Colonic mucosa (tissue), 4 donors: ENCODE measurements around the gene LOC128125822.

Source experiments
- DNase-seq: peaks from one replicate; pipeline ENCODE4 v3.0.0-alpha.2; 2020
- H3K27ac ChIP-seq: fragments of 200-600 bp; one replicate; pipeline ENCODE4 v1.8.0; 2021
- H3K27me3 ChIP-seq: fragments of 200-600 bp; one replicate; pipeline ENCODE4 v1.8.0; 2021
- H3K36me3 ChIP-seq: fragments of 200-600 bp; one replicate; pipeline ENCODE4 v1.8.0; 2021
- H3K4me1 ChIP-seq: fragments of 200-600 bp; one replicate; pipeline ENCODE4 v1.8.0; 2021; ENCODE audit warnings: mild to moderate bottlenecking
- H3K4me3 ChIP-seq: fragments of 200-600 bp; one replicate; pipeline ENCODE4 v1.8.0; 2021
- H3K9ac ChIP-seq, 2 donors: one replicate each; pipeline ENCODE4 v1.7.0; 2013; ENCODE audit warnings: control low read depth in 2 of 2, low read depth in 2 of 2, low read length in 2 of 2
- H3K9me3 ChIP-seq: fragments of 200-600 bp; one replicate; pipeline ENCODE4 v1.8.0; 2021
- CTCF ChIP-seq: fragments of 200-600 bp; IDR thresholded peaks from one replicate; pipeline ENCODE4 v1.8.0; 2022; ENCODE audit warnings: antibody characterized with exemption, mild to moderate bottlenecking
- intact Hi-C: fragments of 100-400 bp; cut with DNase I; formaldehyde crosslinking; loops from one replicate; pipeline ENCODE4 v1.14.1; 2022
- donor health status: healthy.
- donor health status: DM: no; HTN: no; CAD: no.
- donor health status: DM: no; HTN: no; CAD: no.

Gene LOC128125822

GRCh38 chr6:63527658-63528514 lies 44.4 kb upstream of the LOC128125822 start:
- Histone ChIP-seq H3K27ac (peak overlapping the region; percentile 53), H3K27me3 (no peaks in the 10 kb centered on the region), H3K9ac (no peak overlapping the region), H3K9me3 (no peaks in the 10 kb centered on the region), H3K4me3 (no peak overlapping the region), H3K4me1 (no peaks in the 10 kb centered on the region), H3K36me3 (no peaks in the 10 kb centered on the region)
- intact Hi-C loops: no loop called here
- no peak for TF ChIP-seq CTCF
- peak; percentile 88 for DNase-seq

GRCh38 chr6:63529498-63529897 lies 42.8 kb upstream of the LOC128125822 start:
- H3K27ac ChIP-seq: no peak overlapping the region
- H3K27me3 ChIP-seq: no peaks in the 10 kb centered on the region
- H3K9ac ChIP-seq: no peak overlapping the region
- H3K9me3 ChIP-seq: no peaks in the 10 kb centered on the region
- H3K4me1 ChIP-seq: no peaks in the 10 kb centered on the region
- TF ChIP-seq CTCF: no peak
- H3K4me3 ChIP-seq: no peak overlapping the region
- no peaks in the 10 kb centered on the region for H3K36me3 ChIP-seq
- intact Hi-C loops: no loop called here
- no peak for DNase-seq

- Histone ChIP-seq H3K36me3 (no peaks in the 10 kb centered on the region), H3K9ac (no peak overlapping the region), H3K27me3 (no peaks in the 10 kb centered on the region), H3K27ac (no peak overlapping the region), H3K4me3 (no peak overlapping the region), H3K9me3 (no peaks in the 10 kb centered on the region), H3K4me1 (no peaks in the 10 kb centered on the region)
- intact Hi-C loops: no loop called here
- TF ChIP-seq CTCF: no peak
- DNase-seq: no peak
Measured at GRCh38 chr6:63530182-63530581, 42.1 kb upstream of the LOC128125822 start.

- intact Hi-C loops: no loop called here
- Histone ChIP-seq H3K27ac (no peak overlapping the region), H3K9me3 (no peaks in the 10 kb centered on the region), H3K4me1 (no peaks in the 10 kb centered on the region), H3K4me3 (no peak overlapping the region), H3K9ac (no peak overlapping the region), H3K36me3 (no peaks in the 10 kb centered on the region), H3K27me3 (no peaks in the 10 kb centered on the region)
- TF ChIP-seq CTCF: no peak
- DNase-seq: no peak
Measured at GRCh38 chr6:63530991-63531390, 41.3 kb upstream of the LOC128125822 start.

GRCh38 chr6:63533026-63533425 lies 39.3 kb upstream of the LOC128125822 start:
- Histone ChIP-seq H3K4me1 (no peaks in the 10 kb centered on the region), H3K4me3 (no peak overlapping the region), H3K27ac (no peak overlapping the region), H3K27me3 (no peaks in the 10 kb centered on the region), H3K9me3 (no peaks in the 10 kb centered on the region), H3K9ac (no peak overlapping the region), H3K36me3 (no peaks in the 10 kb centered on the region)
- no peak for DNase-seq
- no peak for TF ChIP-seq CTCF
- intact Hi-C loops: no loop called here
